Astrocyte (in vitro differentiated cells and primary cell): ENCODE measurements around the gene NKX1-2. TPM values are rescaled to one million over a fixed set of nuclear protein-coding genes. Genes with fewer than 3 reads are reported as not detected.

Experiments used
- DNase-seq: peaks from one replicate; pipeline ENCODE4 v3.0.0-alpha.2; 2010; ENCODE audit warnings: low read depth
- FAIRE-seq: peaks from 2 replicates; lab custom pipeline; 2011; peaks lifted over from hg19 to GRCh38; lab: Jason Lieb, UNC
- H2AFZ ChIP-seq: 2 replicates; pipeline ENCODE4 v1.6.0; 2012; ENCODE audit warnings: low read depth, low read length, inconsistent platforms
- H3K27ac ChIP-seq: 2 replicates; pipeline ENCODE4 v1.5.1; 2011; ENCODE audit warnings: low read depth, low read length, inconsistent platforms
- H3K27me3 ChIP-seq: 2 replicates; pipeline ENCODE4 v1.6.0; 2011; ENCODE audit warnings: low read length, inconsistent platforms; ENCODE audit not compliant: insufficient read depth
- H3K36me3 ChIP-seq: 2 replicates; pipeline ENCODE4 v1.5.1; 2011; ENCODE audit warnings: low read length, inconsistent platforms; ENCODE audit not compliant: insufficient read depth
- H3K4me1 ChIP-seq: 2 replicates; pipeline ENCODE4 v1.5.1; 2011; ENCODE audit warnings: low read length, inconsistent platforms; ENCODE audit not compliant: insufficient read depth
- H3K4me2 ChIP-seq: 2 replicates; pipeline ENCODE4 v1.6.0; 2012; ENCODE audit warnings: low read length, inconsistent platforms
- H3K4me3 ChIP-seq: 2 replicates; pipeline ENCODE4 v1.5.1; 2011; ENCODE audit warnings: low read depth, mild to moderate bottlenecking, low read length, inconsistent platforms; ENCODE audit not compliant: insufficient read depth
- H3K79me2 ChIP-seq: 2 replicates; pipeline ENCODE4 v1.6.0; 2012; ENCODE audit warnings: mild to moderate bottlenecking, low read length, inconsistent platforms; ENCODE audit not compliant: insufficient read depth
- H3K9ac ChIP-seq: 2 replicates; pipeline ENCODE4 v1.6.0; 2012; ENCODE audit warnings: mild to moderate bottlenecking, low read length, inconsistent platforms
- H3K9me3 ChIP-seq: 2 replicates; pipeline ENCODE4 v1.5.1; 2012; ENCODE audit warnings: low read depth, mild to moderate bottlenecking, low read length, inconsistent platforms; ENCODE audit not compliant: insufficient read depth
- H4K20me1 ChIP-seq: 2 replicates; pipeline ENCODE4 v1.6.0; 2012; ENCODE audit warnings: low read length, inconsistent platforms; ENCODE audit not compliant: insufficient read depth
- H3K27ac Mint-ChIP-seq: one replicate; pipeline ENCODE4 v1.8.0; 2021; ENCODE audit warnings: mild to moderate bottlenecking, mixed read lengths; ENCODE audit not compliant: unreplicated experiment
- H3K27me3 Mint-ChIP-seq: one replicate; pipeline ENCODE4 v1.8.0; 2021; ENCODE audit warnings: low read depth, mixed read lengths; ENCODE audit not compliant: unreplicated experiment
- H3K36me3 Mint-ChIP-seq: one replicate; pipeline ENCODE4 v1.8.0; 2021; ENCODE audit warnings: low read depth, mixed read lengths; ENCODE audit not compliant: unreplicated experiment
- H3K4me1 Mint-ChIP-seq: one replicate; pipeline ENCODE4 v1.8.0; 2021; ENCODE audit warnings: low read depth, mixed read lengths; ENCODE audit not compliant: unreplicated experiment
- H3K4me3 Mint-ChIP-seq: one replicate; pipeline ENCODE4 v1.8.0; 2021; ENCODE audit warnings: mild to moderate bottlenecking, moderate library complexity, mixed read lengths; ENCODE audit not compliant: unreplicated experiment
- H3K9me3 Mint-ChIP-seq: one replicate; pipeline ENCODE4 v1.8.0; 2021; ENCODE audit warnings: mild to moderate bottlenecking, mixed read lengths; ENCODE audit not compliant: unreplicated experiment
- EZH2 ChIP-seq: IDR thresholded peaks from 2 replicates; pipeline ENCODE4 v1.6.1; 2012; ENCODE audit warnings: mild to moderate bottlenecking, low read length, inconsistent platforms; ENCODE audit not compliant: insufficient read depth
- total RNA-seq: library from RNA; stranded (reverse); gene quantifications from 2 replicates; pipeline ENCODE4 v1.2.1, GENCODE V29; 2021
- TF ChIP-seq, protein P1 (sequence below): IDR thresholded peaks from 2 replicates; pipeline ENCODE4 v1.5.1; 2011; ENCODE audit warnings: low read depth, mild to moderate bottlenecking, inconsistent platforms, low read length, moderate library complexity; ENCODE audit not compliant: insufficient read depth

Gene NKX1-2
- total RNA-seq, 1 donor from 2014 or later = not detected

DNA sequence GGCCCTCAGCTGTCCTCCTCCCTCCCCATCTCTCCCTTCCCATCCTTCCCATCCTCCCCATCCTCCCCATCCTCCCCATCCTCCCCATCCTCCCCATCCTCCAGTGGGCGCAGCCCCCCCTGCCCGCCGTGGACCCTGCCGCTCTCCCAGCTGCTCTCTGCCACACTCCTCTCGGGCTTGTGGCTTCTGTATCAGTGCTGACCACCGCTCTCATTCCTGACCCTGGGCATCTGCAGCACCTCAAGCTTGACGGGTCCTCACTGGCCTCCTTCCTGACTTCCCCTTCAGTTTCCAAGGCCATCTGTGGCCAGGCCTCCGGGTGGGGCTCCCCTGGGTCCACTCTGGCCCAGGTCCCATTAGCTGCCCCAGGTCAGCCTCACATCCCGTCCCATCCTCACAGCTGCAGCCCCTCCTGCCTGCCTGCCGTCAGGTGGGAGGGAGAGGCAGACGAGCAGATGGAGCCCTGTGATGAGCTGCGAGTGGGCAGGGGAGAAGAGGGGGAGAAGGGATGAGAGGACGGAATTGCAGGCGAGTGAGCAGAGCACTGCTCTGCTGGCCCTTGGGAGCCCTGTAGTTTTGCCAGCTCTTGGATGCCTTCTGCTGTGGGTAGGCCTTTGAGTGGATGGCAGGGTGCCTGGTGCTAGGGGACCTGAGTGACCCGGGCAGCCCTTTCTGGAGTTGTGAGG, 47.5 kb upstream of the NKX1-2 start:
- TF ChIP-seq EZH2 = no peak
- TF ChIP-seq, protein P1, sequence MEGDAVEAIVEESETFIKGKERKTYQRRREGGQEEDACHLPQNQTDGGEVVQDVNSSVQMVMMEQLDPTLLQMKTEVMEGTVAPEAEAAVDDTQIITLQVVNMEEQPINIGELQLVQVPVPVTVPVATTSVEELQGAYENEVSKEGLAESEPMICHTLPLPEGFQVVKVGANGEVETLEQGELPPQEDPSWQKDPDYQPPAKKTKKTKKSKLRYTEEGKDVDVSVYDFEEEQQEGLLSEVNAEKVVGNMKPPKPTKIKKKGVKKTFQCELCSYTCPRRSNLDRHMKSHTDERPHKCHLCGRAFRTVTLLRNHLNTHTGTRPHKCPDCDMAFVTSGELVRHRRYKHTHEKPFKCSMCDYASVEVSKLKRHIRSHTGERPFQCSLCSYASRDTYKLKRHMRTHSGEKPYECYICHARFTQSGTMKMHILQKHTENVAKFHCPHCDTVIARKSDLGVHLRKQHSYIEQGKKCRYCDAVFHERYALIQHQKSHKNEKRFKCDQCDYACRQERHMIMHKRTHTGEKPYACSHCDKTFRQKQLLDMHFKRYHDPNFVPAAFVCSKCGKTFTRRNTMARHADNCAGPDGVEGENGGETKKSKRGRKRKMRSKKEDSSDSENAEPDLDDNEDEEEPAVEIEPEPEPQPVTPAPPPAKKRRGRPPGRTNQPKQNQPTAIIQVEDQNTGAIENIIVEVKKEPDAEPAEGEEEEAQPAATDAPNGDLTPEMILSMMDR = no peak
- Mint-ChIP-seq H3K9me3 (peaks cover 9% of the 10 kb centered on the region), H3K4me1 (no peaks in the 10 kb centered on the region), H3K27ac (no peak overlapping the region), H3K36me3 (peaks cover 11% of the 10 kb centered on the region), H3K4me3 (no peak overlapping the region), H3K27me3 (peaks cover 5% of the 10 kb centered on the region)
- Histone ChIP-seq H3K4me2 (no peak overlapping the region), H2AFZ (no peak overlapping the region), H3K27me3 (no peaks in the 10 kb centered on the region), H4K20me1 (no peaks in the 10 kb centered on the region), H3K27ac (no peak overlapping the region), H3K9ac (no peak overlapping the region), H3K4me1 (no peaks in the 10 kb centered on the region), H3K36me3 (no peaks in the 10 kb centered on the region), H3K9me3 (no peaks in the 10 kb centered on the region), H3K4me3 (no peak overlapping the region), H3K79me2 (no peaks in the 10 kb centered on the region)
- DNase-seq = no peak
- FAIRE-seq = no peak

DNA sequence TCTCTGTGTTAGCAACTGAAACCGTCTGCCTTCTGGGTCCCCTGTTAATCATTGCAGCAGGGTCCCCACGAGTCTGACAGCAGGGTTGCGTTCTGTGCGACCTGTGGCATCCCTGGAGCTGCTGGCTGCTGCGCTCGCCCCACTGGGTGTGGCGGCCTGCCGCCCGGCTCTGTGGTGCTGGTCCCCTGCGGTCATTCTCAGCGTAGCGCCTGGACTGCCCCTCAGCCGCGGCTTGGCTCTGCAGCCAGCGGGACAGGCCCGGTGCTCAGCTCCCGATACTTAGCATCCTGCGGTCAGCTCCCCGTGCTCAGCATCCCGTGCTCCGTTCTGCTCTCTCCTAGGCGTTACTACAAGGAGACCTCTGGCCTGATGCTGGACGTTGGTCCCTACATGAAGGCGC, 46.8 kb upstream of the NKX1-2 start:
- Mint-ChIP-seq H3K27ac (no peak overlapping the region), H3K9me3 (peaks cover 9% of the 10 kb centered on the region), H3K4me3 (no peak overlapping the region), H3K4me1 (no peaks in the 10 kb centered on the region), H3K36me3 (peaks cover 16% of the 10 kb centered on the region), H3K27me3 (peaks cover 7% of the 10 kb centered on the region)
- FAIRE-seq (no peak), DNase-seq (no peak)
- Histone ChIP-seq H3K27me3 (no peaks in the 10 kb centered on the region), H3K36me3 (no peaks in the 10 kb centered on the region), H3K4me2 (no peak overlapping the region), H3K9me3 (no peaks in the 10 kb centered on the region), H3K4me1 (no peaks in the 10 kb centered on the region), H4K20me1 (no peaks in the 10 kb centered on the region), H3K9ac (no peak overlapping the region), H2AFZ (no peak overlapping the region), H3K4me3 (no peak overlapping the region), H3K79me2 (no peaks in the 10 kb centered on the region), H3K27ac (no peak overlapping the region)
- TF ChIP-seq EZH2 = no peak
- TF ChIP-seq, protein P1 = no peak

DNA sequence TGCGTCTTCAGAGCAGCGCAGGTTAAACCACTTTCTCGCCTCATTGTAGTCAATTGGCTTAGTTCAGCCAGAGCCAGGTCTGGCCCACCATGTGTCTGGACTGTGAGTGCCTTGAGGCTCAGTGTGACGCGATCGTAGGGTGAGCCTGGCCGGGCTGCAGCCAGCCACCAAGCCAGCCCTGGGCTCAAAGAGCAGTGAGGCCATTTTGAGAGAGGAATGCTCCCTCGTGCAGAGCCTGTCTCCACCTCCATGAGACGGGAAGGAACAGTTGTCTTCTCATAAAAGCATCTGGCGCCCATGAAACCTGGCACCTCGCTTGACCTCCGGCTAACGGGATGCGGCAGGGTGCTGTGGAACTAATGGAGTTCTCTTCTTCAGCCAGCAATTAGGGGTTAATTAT, 46.3 kb upstream of the NKX1-2 start:
- no peak for DNase-seq
- Mint-ChIP-seq H3K27ac (no peak overlapping the region), H3K27me3 (peaks cover 7% of the 10 kb centered on the region), H3K4me3 (no peak overlapping the region), H3K4me1 (no peaks in the 10 kb centered on the region), H3K36me3 (peaks cover 15% of the 10 kb centered on the region), H3K9me3 (peaks cover 8% of the 10 kb centered on the region)
- H3K27me3 ChIP-seq = no peaks in the 10 kb centered on the region
- H3K4me2 ChIP-seq = no peak overlapping the region
- no peaks in the 10 kb centered on the region for H4K20me1 ChIP-seq
- FAIRE-seq = no peak
- H3K9ac ChIP-seq = no peak overlapping the region
- no peak overlapping the region for H3K4me3 ChIP-seq
- no peaks in the 10 kb centered on the region for H3K4me1 ChIP-seq
- TF ChIP-seq EZH2 = no peak
- TF ChIP-seq, protein P1 = no peak
- H3K79me2 ChIP-seq = no peaks in the 10 kb centered on the region
- no peak overlapping the region for H3K27ac ChIP-seq
- no peaks in the 10 kb centered on the region for H3K36me3 ChIP-seq
- no peaks in the 10 kb centered on the region for H3K9me3 ChIP-seq
- H2AFZ ChIP-seq = no peak overlapping the region
